GM12878 (cell line): ENCODE measurements around the gene DNAAF8. TPM values are rescaled to one million over a fixed set of nuclear protein-coding genes. Genes with fewer than 3 reads are reported as not detected.

ENCODE experiments used
- ATAC-seq: fragments of 200-7000 bp; cut with Tn5 transposase; 3 replicates; pipeline ENCODE4 v1.9.1; 2020; ENCODE audit warnings: mild to moderate bottlenecking, moderate library complexity
- BruUV-seq: library from RNA; stranded (reverse); fragments of 400-500 nt; replicated peaks from 2 replicates; lab custom pipeline; 2021; lab: Mats Ljungman, UMichigan
- CTCF ChIA-PET: fragments of 300-600 bp; sonication (Branson Sonifier 250); formaldehyde crosslinking; extraction: SDS; loops from one replicate; lab custom pipeline; 2021; ENCODE audit warnings: inconsistent platforms; lab: Yijun Ruan, JAX
- POLR2A ChIA-PET: fragments of 350-600 bp; formaldehyde crosslinking; extraction: SDS; loops from one replicate; lab custom pipeline; 2021; ENCODE audit warnings: inconsistent platforms; lab: Charles Lee
- RAD21 ChIA-PET: fragments of 300-600 bp; sonication (Branson Sonifier 250); formaldehyde crosslinking; loops from one replicate; lab custom pipeline; 2023; ENCODE audit warnings: antibody characterized with exemption; ENCODE audit not compliant: unreplicated experiment; lab: Charles Lee
- SMC1A ChIA-PET: fragments of 300-600 bp; sonication (Branson Sonifier 250); formaldehyde crosslinking; loops from one replicate; lab custom pipeline; 2023; ENCODE audit not compliant: unreplicated experiment, uncharacterized antibody; lab: Charles Lee
- DNase-seq: peaks from one replicate; pipeline ENCODE4 v3.0.0-alpha.2; 2011; ENCODE audit warnings: low read depth, low spot score
- FAIRE-seq: peaks from 3 replicates; lab custom pipeline; 2011; peaks lifted over from hg19 to GRCh38; lab: Jason Lieb, UNC
- H2AFZ ChIP-seq: 2 replicates; pipeline ENCODE4 v1.6.0; 2011; ENCODE audit warnings: low read depth, low read length, control low read depth; ENCODE audit not compliant: control insufficient read depth
- H3K27ac ChIP-seq: 2 replicates; pipeline ENCODE4 v1.5.1; 2011; ENCODE audit warnings: control low read depth; ENCODE audit not compliant: control insufficient read depth, insufficient read depth
- H3K27me3 ChIP-seq, 2 experiments: replicated peaks in 1 of 2; 2 replicates each; pipeline versions ENCODE4 v1.6.0 to v1.6.1; 2011; ENCODE audit warnings: low read length in 1 of 2; ENCODE audit not compliant: control insufficient read depth in 2 of 2, insufficient read depth in 2 of 2
- H3K36me3 ChIP-seq, 2 experiments: 2 replicates each; pipeline ENCODE4 v1.5.1; 2011; ENCODE audit warnings: low read length in 1 of 2; ENCODE audit not compliant: control insufficient read depth in 2 of 2, insufficient read depth in 2 of 2
- H3K4me1 ChIP-seq: 2 replicates; pipeline ENCODE4 v1.6.1; 2011; ENCODE audit warnings: mild to moderate bottlenecking, low read length, moderate library complexity, mixed read lengths; ENCODE audit not compliant: control insufficient read depth, insufficient read depth
- H3K4me2 ChIP-seq: 2 replicates; pipeline ENCODE4 v1.6.0; 2011; ENCODE audit warnings: control low read depth; ENCODE audit not compliant: control insufficient read depth, insufficient read depth
- H3K4me3 ChIP-seq: fragments of 200-600 bp; sonication (generic); 2 replicates; pipeline ENCODE4 v1.5.1; 2016
- H3K79me2 ChIP-seq: 2 replicates; pipeline ENCODE4 v1.6.0; 2011; ENCODE audit warnings: low read length; ENCODE audit not compliant: control insufficient read depth, insufficient read depth
- H3K9ac ChIP-seq: 2 replicates; pipeline ENCODE4 v1.8.0; 2011; ENCODE audit warnings: low read length, control low read depth, mixed read lengths; ENCODE audit not compliant: control insufficient read depth, insufficient read depth
- H3K9me3 ChIP-seq: replicated peaks from 3 replicates; pipeline ENCODE4 v1.5.1; 2011; ENCODE audit warnings: mild to moderate bottlenecking, low read length; ENCODE audit not compliant: control insufficient read depth, insufficient read depth
- H4K20me1 ChIP-seq: 2 replicates; pipeline ENCODE4 v1.6.0; 2011; ENCODE audit not compliant: control insufficient read depth, insufficient read depth
- CHD4 ChIP-seq: fragments of 200-600 bp; sonication (generic); IDR thresholded peaks from 2 replicates; pipeline ENCODE4 v1.6.1; 2016; ENCODE audit warnings: mild to moderate bottlenecking
- ESRRA ChIP-seq: IDR thresholded peaks from 2 replicates; pipeline ENCODE4 v1.6.1; 2012; ENCODE audit warnings: mild to moderate bottlenecking, low read length, improper control_type of control experiment
- IRF4 ChIP-seq: IDR thresholded peaks from 2 replicates; pipeline ENCODE4 v1.6.1; 2011; ENCODE audit warnings: low read depth, low read length
- MEF2A ChIP-seq: IDR thresholded peaks from 2 replicates; pipeline ENCODE4 v1.6.1; 2011; ENCODE audit warnings: low read depth, mild to moderate bottlenecking, low read length, moderate library complexity; ENCODE audit not compliant: insufficient read depth
- MLLT1 ChIP-seq: fragments of 450-650 bp; IDR thresholded peaks from 2 replicates; pipeline ENCODE4 v1.6.1; 2016; ENCODE audit warnings: mild to moderate bottlenecking
- MXI1 ChIP-seq: fragments of 150-350 bp; IDR thresholded peaks from 2 replicates; pipeline ENCODE4 v1.6.1; 2011; ENCODE audit warnings: low read depth, mild to moderate bottlenecking, inconsistent platforms, low read length, improper control_type of control experiment
- NR2C1 ChIP-seq: fragments of 450-650 bp; IDR thresholded peaks from 2 replicates; pipeline ENCODE4 v1.6.1; 2017; ENCODE audit warnings: antibody characterized with exemption, mild to moderate bottlenecking, moderate library complexity
- RAD21 ChIP-seq: IDR thresholded peaks from 2 replicates; pipeline ENCODE4 v1.6.1; 2011; ENCODE audit warnings: mild to moderate bottlenecking, low read depth, low read length, moderate library complexity; ENCODE audit not compliant: insufficient read depth
- RAD51 ChIP-seq: fragments of 450-650 bp; IDR thresholded peaks from 2 replicates; pipeline ENCODE4 v1.6.1; 2016; ENCODE audit warnings: moderate library complexity, mild to moderate bottlenecking, inconsistent platforms
- SMAD5 ChIP-seq: IDR thresholded peaks from 2 replicates; pipeline ENCODE4 v1.6.1; 2016; ENCODE audit warnings: antibody characterized with exemption, low read depth
- SP1 ChIP-seq: IDR thresholded peaks from one replicate; pipeline ENCODE4 v1.6.1; 2011; ENCODE audit warnings: low read depth, low read length
- SUZ12 ChIP-seq: fragments of 200-600 bp; sonication (generic); IDR thresholded peaks from one replicate; pipeline ENCODE4 v1.6.1; 2018; ENCODE audit warnings: antibody characterized with exemption, mild to moderate bottlenecking; ENCODE audit not compliant: unreplicated experiment
- TCF12 ChIP-seq: IDR thresholded peaks from 2 replicates; pipeline ENCODE4 v1.6.1; 2011; ENCODE audit warnings: low read depth, mild to moderate bottlenecking, low read length
- TCF7 ChIP-seq: IDR thresholded peaks from 2 replicates; pipeline ENCODE4 v1.6.1; 2014; ENCODE audit warnings: antibody characterized with exemption, borderline replicate concordance
- ZNF207 ChIP-seq: fragments of 450-650 bp; IDR thresholded peaks from 2 replicates; pipeline ENCODE4 v1.6.1; 2014; ENCODE audit warnings: antibody characterized with exemption, mild to moderate bottlenecking, borderline replicate concordance
- ZNF274 ChIP-seq: IDR thresholded peaks from one replicate; pipeline ENCODE4 v1.8.0; 2011; ENCODE audit not compliant: insufficient read length, insufficient read depth
- WGBS: methylation state at CpG from one replicate; pipeline ENCODE4 v1.1.6; 2016; ENCODE audit warnings: low lambda C conversion rate; ENCODE audit not compliant: insufficient replicate concordance, insufficient coverage; ENCODE audit errors: missing lambda C conversion rate; 5-methylcytosine and 5-hydroxymethylcytosine counted together
- in situ Hi-C: fragments of 300-500 bp; cut with MboI; formaldehyde crosslinking; loops from 9 replicates; pipeline ENCODE4 v1.14.3; 2018; ENCODE audit warnings: mixed read lengths
- intact Hi-C: fragments of 100-400 bp; cut with micrococcal nuclease; formaldehyde crosslinking; loops from one replicate; pipeline ENCODE4 v1.14.2; 2022; ENCODE audit not compliant: unreplicated experiment
- polyA plus RNA-seq, 11 experiments: library from polyadenylated mRNA; depleted of rRNA in 4 of 11; unstranded in 6 of 11; stranded (reverse) in 5 of 11; fragments of >200 nt; fragmentation: Nextera tagmentation in 4 of 11; fragmentation: Illumina TruSeq in 1 of 11; extraction: Ambion mirVana in 4 of 11; extraction: Trizol in 1 of 11; gene quantifications; 1 replicate in 1 of 11; 2 replicates in 10 of 11; pipeline versions ENCODE4 v1.2.1 to v1.2.3, GENCODE V29; 2011 to 2016; ENCODE audit warnings: inconsistent platforms in 2 of 11, missing spikeins in 2 of 11, low read depth in 1 of 11
- total RNA-seq, 4 experiments: library from RNA; depleted of rRNA in 3 of 4; stranded (reverse); fragments of >200 nt in 3 of 4; fragmentation: Illumina TruSeq in 1 of 4; extraction: Trizol in 1 of 4; gene quantifications; 2 replicates each; pipeline versions ENCODE4 v1.2.1 to v1.2.3, GENCODE V29; 2013 to 2021
- TF ChIP-seq, protein P1 (sequence below), 3 experiments: IDR thresholded peaks in 2 of 3; conservative IDR thresholded peaks in 1 of 3; 2 replicates each; pipeline ENCODE4 v1.5.1; 2011; ENCODE audit warnings: low read depth in 3 of 3, low read length in 3 of 3, mild to moderate bottlenecking in 3 of 3, control low read depth in 2 of 3, moderate library complexity in 2 of 3, inconsistent platforms in 1 of 3, mixed read lengths in 1 of 3; ENCODE audit not compliant: control insufficient read depth in 2 of 3, insufficient read depth in 1 of 3; ENCODE audit errors: extremely low read depth in 1 of 3
- TF ChIP-seq, protein P2 (sequence below): IDR thresholded peaks from 2 replicates; pipeline ENCODE4 v1.6.1; 2012; ENCODE audit warnings: mild to moderate bottlenecking, low read depth, low read length

Gene DNAAF8
- total and polyA plus RNA-seq, 10 of the 15 experiments (the other 5 are each of a cell fraction or from before 2014, with no cell fraction given): 0.01 to 0.78 (median 0.22) TPM; not detected in 2

- ATAC-seq (no peak), FAIRE-seq (no peak), DNase-seq (no peak)
- Histone ChIP-seq H2AFZ (no peak overlapping the region; the same call in 1 of the 2 replicates), H3K9ac (no peak overlapping the region), H3K9me3 (no peaks in the 10 kb centered on the region), H3K27ac (no peak overlapping the region), H3K36me3 (no peaks in the 10 kb centered on the region), H3K4me1 (peaks cover 1% of the 10 kb centered on the region; the same call in 1 of the 2 replicates), H3K27me3 (no peaks in the 10 kb centered on the region), H3K4me2 (0 out of 2 replicates have a peak overlapping the region, but pooled peaks have one; percentile 17), H4K20me1 (no peaks in the 10 kb centered on the region), H3K79me2 (no peaks in the 10 kb centered on the region), H3K4me3 (no peak overlapping the region)
- in situ Hi-C loops: no loop called here
- RAD21 ChIA-PET: no interaction called here
- CTCF ChIA-PET: no interaction called here
- POLR2A ChIA-PET: no interaction called here
- SMC1A ChIA-PET: no interaction called here
- BruUV-seq: no TSS peak
- WGBS: 54% methylated on average over 14 of the region's 14 CpGs
- intact Hi-C loops: no loop called here
- TF ChIP-seq RAD21 (no peak), SP1 (no peak), IRF4 (no peak), ZNF274 (no peak), MLLT1 (no peak), SMAD5 (no peak), NR2C1 (no peak), TCF12 (no peak), TCF7 (no peak), RAD51 (no peak), ESRRA (no peak), ZNF207 (no peak), MXI1 (no peak), CHD4 (no peak), MEF2A (no peak), SUZ12 (no peak)
- TF ChIP-seq, protein P1, sequence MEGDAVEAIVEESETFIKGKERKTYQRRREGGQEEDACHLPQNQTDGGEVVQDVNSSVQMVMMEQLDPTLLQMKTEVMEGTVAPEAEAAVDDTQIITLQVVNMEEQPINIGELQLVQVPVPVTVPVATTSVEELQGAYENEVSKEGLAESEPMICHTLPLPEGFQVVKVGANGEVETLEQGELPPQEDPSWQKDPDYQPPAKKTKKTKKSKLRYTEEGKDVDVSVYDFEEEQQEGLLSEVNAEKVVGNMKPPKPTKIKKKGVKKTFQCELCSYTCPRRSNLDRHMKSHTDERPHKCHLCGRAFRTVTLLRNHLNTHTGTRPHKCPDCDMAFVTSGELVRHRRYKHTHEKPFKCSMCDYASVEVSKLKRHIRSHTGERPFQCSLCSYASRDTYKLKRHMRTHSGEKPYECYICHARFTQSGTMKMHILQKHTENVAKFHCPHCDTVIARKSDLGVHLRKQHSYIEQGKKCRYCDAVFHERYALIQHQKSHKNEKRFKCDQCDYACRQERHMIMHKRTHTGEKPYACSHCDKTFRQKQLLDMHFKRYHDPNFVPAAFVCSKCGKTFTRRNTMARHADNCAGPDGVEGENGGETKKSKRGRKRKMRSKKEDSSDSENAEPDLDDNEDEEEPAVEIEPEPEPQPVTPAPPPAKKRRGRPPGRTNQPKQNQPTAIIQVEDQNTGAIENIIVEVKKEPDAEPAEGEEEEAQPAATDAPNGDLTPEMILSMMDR (IDR thresholded peaks at IDR 0.05 in 2 of 3, conservative IDR thresholded peaks at IDR 0.05 in 1 of 3; ENCODE audit: control insufficient read depth in 2 of 3, extremely low read depth in 1 of 3, insufficient read depth in 1 of 3, low read depth in 3 of 3, low read length in 3 of 3): no peak
- TF ChIP-seq, protein P2, sequence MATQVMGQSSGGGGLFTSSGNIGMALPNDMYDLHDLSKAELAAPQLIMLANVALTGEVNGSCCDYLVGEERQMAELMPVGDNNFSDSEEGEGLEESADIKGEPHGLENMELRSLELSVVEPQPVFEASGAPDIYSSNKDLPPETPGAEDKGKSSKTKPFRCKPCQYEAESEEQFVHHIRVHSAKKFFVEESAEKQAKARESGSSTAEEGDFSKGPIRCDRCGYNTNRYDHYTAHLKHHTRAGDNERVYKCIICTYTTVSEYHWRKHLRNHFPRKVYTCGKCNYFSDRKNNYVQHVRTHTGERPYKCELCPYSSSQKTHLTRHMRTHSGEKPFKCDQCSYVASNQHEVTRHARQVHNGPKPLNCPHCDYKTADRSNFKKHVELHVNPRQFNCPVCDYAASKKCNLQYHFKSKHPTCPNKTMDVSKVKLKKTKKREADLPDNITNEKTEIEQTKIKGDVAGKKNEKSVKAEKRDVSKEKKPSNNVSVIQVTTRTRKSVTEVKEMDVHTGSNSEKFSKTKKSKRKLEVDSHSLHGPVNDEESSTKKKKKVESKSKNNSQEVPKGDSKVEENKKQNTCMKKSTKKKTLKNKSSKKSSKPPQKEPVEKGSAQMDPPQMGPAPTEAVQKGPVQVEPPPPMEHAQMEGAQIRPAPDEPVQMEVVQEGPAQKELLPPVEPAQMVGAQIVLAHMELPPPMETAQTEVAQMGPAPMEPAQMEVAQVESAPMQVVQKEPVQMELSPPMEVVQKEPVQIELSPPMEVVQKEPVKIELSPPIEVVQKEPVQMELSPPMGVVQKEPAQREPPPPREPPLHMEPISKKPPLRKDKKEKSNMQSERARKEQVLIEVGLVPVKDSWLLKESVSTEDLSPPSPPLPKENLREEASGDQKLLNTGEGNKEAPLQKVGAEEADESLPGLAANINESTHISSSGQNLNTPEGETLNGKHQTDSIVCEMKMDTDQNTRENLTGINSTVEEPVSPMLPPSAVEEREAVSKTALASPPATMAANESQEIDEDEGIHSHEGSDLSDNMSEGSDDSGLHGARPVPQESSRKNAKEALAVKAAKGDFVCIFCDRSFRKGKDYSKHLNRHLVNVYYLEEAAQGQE: no peak
Observed at GRCh38 chr16:4743226-4743878, 9.0 kb downstream of the DNAAF8 start.
